ENCODE results near the gene SKI.

The SKI gene

GRCh38 chr1:2274929-2275475 is 46.9 kb downstream of the SKI start:
- no peak for DNase-seq (ENCODE audit: low spot score)

DNA sequence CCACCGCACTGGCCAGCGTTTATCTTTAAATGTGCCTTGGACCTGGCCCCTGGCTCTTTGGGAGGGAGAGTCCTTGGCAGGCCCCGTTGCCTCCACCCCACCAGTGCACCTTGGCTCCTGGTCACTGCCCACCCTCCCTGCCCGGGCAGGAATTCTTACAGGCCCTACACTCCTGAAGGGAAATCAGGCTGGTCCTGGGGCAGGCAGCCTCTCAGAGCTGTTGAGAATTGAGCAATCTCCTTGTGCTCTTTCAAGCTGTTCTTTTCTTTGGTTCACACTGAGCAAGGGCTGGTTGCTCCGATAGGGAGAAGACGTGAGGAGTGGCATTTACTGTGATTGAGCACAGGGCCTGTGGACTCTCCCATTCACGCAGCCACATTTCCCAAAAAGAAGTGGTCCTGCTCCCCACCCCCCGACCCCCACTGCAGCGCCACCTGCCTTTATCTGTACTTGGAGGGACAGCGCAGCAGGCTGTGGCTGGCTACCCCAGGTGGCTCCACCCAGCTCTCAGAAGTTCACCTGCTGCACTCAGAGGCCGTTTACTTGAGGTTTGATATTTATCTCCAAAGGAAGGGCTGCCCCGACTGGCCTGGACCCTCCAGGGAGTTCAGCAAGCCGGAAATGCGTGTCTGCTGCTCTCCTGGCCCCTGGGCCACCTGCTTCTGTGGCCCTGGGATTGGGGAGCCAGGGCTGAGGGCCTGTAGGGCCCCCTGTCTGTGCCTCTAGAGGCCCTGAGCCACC is 47.8 kb downstream of the SKI start:
- DNase-seq (ENCODE audit: low spot score): no peak

DNA sequence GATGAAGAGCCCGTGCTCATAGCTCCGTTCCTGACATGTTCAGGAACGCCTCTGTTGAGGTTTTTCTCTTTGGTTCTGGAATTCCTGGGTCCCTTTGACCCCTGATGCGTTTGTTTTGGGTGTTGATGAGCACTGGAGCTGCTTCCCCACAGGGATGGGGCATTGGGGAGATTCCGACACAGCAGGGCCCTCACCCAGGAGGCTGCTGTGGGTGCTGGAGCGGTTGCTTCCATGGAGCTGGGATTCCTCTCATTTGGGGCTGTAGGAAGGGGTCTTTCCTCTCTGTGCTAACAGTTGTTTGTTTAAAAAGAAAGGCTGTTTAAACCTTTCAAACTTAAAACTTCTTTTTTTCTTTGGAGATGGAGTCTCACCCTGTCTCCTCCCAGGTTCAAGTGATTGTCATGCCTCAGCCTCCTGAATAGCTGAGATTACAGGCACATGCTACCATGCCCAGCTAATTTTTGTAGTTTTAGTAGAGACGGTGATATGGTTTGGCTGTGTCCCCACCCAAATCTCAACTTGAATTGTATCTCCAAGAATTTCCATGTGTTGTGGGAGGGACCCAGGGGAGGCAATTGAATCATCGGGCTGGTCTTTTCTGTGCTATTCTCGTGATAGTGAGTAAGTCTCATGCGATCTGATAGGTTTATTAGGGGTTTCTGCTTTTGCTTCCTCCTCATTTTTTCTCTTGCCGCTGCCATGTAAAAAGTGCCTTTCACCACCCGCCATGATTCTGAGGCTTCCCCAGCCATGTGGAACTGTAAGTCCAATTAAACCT is 48.9 kb downstream of the SKI start:
- no peak for DNase-seq (ENCODE audit: low spot score)

- no peak for DNase-seq (ENCODE audit: low spot score)
These were observed 49.8 kb downstream of the SKI start for GRCh38 chr1:2277741-2278488.

GRCh38 chr1:2278591-2279209 is 50.6 kb downstream of the SKI start:
- no peak for DNase-seq (ENCODE audit: low spot score)

DNA sequence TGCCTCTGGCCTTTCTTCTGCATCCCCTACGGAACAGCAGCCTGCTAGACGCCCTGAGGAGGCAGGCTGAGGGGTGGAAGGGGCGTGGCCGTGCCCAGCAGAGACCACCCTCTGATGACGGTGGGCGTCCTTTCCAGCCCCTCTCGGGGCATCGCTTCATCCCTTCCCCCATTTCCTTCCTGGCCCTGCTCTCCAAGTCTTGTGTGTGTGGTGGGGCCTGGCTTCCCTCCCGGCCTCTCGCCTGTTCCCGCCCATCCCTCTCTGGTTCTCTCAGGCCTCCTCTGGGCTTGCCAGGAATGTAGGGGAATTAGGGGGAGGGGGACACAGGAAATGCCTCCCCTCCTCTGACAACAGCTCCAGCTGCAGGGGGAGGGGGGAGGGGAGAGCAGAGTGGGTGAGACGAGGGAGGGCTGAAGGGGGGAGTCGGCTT is 51.1 kb downstream of the SKI start:
- DNase-seq (ENCODE audit: low spot score): peak; percentile 49

DNA sequence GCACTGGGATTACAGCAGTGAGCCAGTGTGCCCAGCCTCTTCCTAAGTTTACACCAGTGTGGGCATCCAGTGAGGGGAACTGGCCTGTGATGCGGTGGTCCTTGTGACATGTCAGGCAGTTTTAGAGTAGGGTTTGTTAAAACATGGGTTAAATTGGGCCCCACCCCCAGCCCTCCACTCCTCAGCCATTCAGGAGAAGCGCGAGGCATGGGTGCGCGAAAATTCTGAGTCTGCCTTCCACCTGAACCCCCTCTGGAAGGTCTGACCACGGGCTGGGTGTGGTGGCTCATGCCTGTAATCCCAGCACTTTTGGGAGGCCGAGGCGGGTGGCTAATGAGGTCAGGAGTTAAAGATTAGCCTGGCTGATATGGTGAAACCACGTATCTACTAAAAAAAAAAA is 51.7 kb downstream of the SKI start:
- no peak for DNase-seq (ENCODE audit: low spot score)

DNA sequence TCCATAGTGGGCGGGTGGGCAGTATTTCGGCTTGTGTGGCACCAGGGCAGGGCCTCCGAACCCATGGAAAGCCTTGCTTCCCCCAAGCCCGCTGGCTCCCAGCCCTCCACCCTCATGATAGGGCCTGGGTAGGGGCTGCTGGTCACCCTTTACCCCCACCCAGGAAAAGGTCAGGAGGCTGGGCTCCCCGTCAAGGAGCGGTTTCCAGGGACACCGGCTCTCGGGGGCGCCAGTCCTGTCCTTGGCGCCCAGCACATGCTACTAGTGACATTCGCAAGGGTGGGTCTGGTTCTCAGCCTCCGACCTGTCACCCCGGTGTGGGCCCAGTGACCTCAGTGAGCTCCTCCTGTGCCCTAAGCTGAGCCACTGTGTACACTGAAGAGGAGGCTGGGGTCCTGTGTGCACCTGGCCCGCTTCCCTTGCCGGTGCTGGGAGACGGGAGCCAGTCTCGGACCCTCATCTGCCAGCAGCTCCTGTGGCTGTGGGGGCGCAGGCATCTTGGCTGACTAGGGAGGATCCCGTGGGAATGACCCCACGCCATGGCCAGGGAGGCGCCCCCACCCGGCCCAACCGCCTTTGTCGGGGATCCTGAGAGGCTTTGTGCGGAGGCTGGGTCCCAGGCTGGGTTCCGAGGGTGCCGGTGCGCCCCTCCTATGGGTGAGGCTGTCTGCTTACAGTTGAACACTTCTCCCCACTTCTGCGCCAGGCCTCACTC is 54.6 kb downstream of the SKI start:
- no peak for DNase-seq (ENCODE audit: low spot score)

- DNase-seq (ENCODE audit: low spot score): no peak
These were observed 55.4 kb downstream of the SKI start for GRCh38 chr1:2283371-2283990.

- no peak for DNase-seq (ENCODE audit: low spot score)
These were observed 56.1 kb downstream of the SKI start for GRCh38 chr1:2283991-2284895.

DNA sequence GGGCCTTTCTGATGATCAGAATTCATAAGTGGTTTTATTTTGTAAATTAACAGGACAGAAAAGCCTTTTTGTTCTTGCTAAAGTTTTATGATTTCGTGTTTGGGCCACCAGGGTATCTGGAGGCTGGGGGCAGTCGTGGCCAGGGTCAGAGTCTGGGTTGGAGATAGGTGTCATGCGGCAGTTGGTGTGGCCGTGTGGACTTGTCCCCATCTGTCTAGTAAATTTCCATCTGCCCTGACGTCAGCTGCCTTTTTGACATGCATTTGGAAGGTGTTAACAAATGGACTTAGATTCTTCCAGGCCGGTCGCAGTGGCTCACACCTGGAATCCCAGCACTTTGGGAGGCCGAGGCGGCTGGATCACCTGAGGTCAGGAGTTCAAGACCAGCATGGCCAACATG is 56.8 kb downstream of the SKI start:
- no peak for DNase-seq (ENCODE audit: low spot score)

DNA sequence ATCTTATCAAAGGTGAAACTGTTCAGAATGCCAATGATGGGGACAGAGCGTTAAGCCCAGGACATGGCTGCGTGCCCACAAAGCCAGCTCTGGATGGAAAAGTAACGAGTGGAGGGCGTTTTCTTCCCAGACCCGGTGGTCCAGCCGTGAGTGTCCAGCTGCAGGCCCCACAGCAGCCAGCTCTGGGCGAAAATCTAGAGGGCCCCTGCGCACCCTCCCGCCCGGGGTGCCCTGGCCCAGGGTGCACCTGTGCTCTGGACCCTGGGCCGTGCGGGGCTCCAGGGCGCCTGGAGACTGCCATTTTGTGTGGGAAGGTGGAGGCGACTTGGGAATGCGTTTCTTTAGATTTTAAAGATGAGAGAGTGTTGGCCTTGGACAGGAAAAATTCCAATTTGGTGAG is 58.8 kb downstream of the SKI start:
- no peak for DNase-seq (ENCODE audit: low spot score)

GRCh38 chr1:2287649-2288048 is 59.5 kb downstream of the SKI start:
- no peak for DNase-seq (ENCODE audit: low spot score)

DNA sequence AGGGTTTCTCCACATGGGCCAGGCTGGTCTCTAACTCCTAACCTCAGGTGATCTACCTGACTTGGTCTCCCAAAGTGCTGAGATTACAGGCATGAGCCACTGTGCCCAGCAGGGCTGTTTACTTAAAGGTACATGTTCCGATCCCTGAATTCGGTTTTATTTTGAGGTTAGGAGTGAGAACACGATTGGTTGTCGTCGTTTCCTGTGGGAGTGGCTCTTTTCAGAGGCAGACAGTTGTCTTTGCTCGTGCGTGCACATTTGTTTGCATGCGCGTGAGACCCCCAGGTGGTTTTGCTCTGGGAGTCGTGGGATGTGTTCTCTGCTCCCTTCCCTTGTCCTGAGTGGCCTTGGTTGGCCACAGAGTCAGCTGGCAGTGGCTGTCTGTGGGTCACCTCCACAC is 60.2 kb downstream of the SKI start:
- no peak for DNase-seq (ENCODE audit: low spot score)

DNA sequence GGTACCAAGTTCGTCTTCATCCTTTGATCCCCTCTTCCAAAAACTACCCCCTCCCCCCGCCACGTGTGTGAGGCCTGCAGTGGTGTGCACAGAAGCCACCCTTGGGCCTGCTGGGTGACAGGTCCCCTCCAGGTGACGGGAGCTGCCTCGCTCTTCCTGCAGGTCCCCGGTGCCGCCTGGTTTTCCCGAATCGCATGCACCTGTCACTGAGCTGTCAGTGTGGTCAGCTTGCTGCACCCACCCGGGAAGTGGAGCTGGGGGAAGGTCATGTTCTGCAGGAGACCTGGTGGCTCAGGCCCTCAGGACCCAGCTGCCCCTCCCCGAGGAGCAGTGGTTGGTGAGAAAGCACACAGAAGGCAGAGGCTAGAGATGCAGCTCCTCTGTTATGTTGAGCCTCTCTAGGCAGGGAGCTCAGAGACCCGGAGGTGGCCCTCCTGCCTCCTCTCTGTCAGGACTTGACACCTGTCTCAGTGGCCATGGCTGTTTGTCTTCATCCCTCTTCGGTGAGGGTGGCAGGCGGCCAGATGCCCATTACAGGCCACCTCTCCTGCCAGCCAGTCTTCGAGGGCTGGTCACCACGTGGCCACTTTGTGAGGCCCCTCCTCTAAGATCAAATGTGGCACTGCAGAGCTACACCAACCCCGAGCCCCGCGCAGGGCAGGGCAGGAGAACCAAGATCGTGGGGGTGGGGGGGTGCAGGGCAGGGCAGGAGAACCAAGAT is 60.9 kb downstream of the SKI start:
- no peak for DNase-seq (ENCODE audit: low spot score)

DNA sequence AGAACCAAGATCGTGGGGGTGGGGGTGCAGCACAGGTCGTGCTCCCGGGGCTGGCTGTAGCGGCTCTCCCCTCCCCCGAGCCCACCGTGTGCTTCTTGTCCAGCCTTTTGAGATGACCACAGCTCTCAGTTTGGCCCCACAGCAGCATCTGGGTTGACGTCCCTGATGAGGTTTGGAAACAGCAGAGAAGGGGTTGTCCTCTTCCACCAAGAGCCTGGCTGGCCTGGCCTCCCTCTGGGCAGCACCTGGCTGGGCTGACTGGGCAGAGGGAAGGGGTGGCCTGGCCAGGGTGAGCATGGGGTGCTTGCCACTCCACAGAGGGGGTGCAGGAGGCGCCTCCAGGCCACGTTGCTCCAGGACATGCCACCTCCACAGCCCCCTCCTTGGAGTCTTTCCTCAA is 61.5 kb downstream of the SKI start:
- no peak for DNase-seq (ENCODE audit: low spot score)

- no peak for DNase-seq (ENCODE audit: low spot score)
These were observed 62.1 kb downstream of the SKI start for GRCh38 chr1:2290171-2290578.

DNA sequence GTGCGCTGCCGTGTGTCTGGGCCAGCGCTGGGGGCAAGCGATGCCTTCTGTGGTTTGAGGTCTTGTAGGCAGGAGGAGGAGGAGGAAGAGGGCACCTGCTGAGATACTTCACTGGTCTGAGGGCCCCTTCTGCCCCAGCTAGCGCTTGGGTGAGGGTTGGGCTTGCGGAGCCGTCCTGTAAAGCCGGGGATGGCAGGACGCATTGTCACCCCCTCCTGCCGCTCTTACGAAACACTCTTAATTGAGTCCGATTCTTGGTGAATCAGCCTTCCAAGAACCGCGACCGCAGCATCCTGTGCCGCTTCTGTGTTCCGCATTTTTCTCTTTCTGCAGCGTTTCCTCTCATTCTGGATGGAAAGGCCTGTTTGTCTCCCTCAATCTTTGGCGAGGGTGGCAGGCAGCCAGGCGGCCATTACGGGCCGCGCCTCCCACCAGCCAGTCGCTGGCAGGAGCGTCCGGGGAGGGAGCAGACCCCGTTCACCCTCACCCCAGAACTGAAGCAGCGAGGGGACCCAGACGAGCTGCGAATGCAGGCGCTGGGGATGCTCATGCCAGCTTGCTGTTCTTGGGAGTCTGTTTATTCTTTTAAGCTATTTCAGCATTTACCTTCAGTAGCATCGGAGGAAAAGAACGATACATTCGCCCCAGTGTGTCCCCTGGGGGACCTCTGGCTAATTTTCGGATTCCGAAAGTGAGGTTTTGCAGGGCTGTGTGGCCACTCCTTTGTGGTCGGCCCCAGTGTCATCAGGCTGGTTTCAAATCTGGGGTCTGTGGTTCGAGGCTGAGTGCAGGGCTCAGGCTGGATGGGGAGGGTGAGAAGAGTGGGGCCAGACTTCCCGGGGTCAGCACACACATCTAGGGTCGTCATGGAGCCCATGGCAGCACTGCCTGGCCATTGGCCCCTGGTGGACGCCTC is 62.7 kb downstream of the SKI start:
- DNase-seq (ENCODE audit: low spot score): peak; percentile 86

Data from Ammon's horn (tissue), 1 donor.